HFFc6 (cell line): ENCODE results near the gene PSMB3. TPM values are rescaled to one million over a fixed set of nuclear protein-coding genes. Genes with fewer than 3 reads are reported as not detected.

Source experiments
- DNase-seq: peaks from one replicate; pipeline ENCODE4 v3.0.0-alpha.2; 2018
- H3K27ac Mint-ChIP-seq: 2 replicates; pipeline ENCODE4 v1.8.0; 2020; ENCODE audit warnings: mild to moderate bottlenecking, mixed read lengths
- H3K27me3 Mint-ChIP-seq: 2 replicates; pipeline ENCODE4 v1.8.0; 2021; ENCODE audit warnings: mild to moderate bottlenecking, moderate library complexity, mixed read lengths; ENCODE audit not compliant: insufficient read depth
- H3K36me3 Mint-ChIP-seq: 2 replicates; pipeline ENCODE4 v1.8.0; 2021; ENCODE audit warnings: low read depth, mixed read lengths
- H3K4me1 Mint-ChIP-seq: 2 replicates; pipeline ENCODE4 v1.8.0; 2020; ENCODE audit warnings: low read depth, mixed read lengths
- H3K4me3 Mint-ChIP-seq: 2 replicates; pipeline ENCODE4 v1.8.0; 2020; ENCODE audit warnings: mild to moderate bottlenecking, moderate library complexity, mixed read lengths
- H3K9me3 Mint-ChIP-seq: 2 replicates; pipeline ENCODE4 v1.8.0; 2020; ENCODE audit warnings: mild to moderate bottlenecking, mixed read lengths
- CTCF ChIP-seq: fragments of 200-600 bp; sonication (generic); IDR thresholded peaks from 2 replicates; pipeline ENCODE4 v1.5.0; 2021; ENCODE audit warnings: antibody characterized with exemption, mild to moderate bottlenecking
- total RNA-seq, 6 experiments: library from RNA; stranded (reverse); fragmentation: NEBNext Ultra II Directional; extraction: Animal tissue kit (Norgen Biotek cat#: 25700); gene quantifications; 2 replicates in 1 of 6; 3 replicates in 5 of 6; pipeline ENCODE4 v1.2.3, GENCODE V29; 2021

PSMB3 gene
- total RNA-seq, 6 experiments from 2014 or later: 232 to 273 (median 253) TPM

GRCh38 chr17:38751144-38751807 lies 1.3 kb upstream of the PSMB3 start:
- Mint-ChIP-seq H3K27me3 (peaks cover 5% of the 10 kb centered on the region), H3K9me3 (no peaks in the 10 kb centered on the region), H3K4me1 (peaks cover 37% of the 10 kb centered on the region), H3K36me3 (peaks cover 15% of the 10 kb centered on the region), H3K27ac (peak overlapping the region; percentile 90), H3K4me3 (peak overlapping the region; percentile 95)
- DNase-seq: no peak
- no peak for TF ChIP-seq CTCF

GRCh38 chr17:38751808-38752307 lies 683 bp upstream of the PSMB3 start:
- Mint-ChIP-seq H3K36me3 (peaks cover 15% of the 10 kb centered on the region), H3K27ac (peak overlapping the region; percentile 90)
- no peak for TF ChIP-seq CTCF

GRCh38 chr17:38753071-38753506 lies 548 bp downstream of the PSMB3 start:
- no peaks in the 10 kb centered on the region for H3K9me3 Mint-ChIP-seq
- TF ChIP-seq CTCF: no peak
- H3K4me3 Mint-ChIP-seq: peak overlapping the region; percentile 95
- peaks cover 5% of the 10 kb centered on the region for H3K27me3 Mint-ChIP-seq
- H3K27ac Mint-ChIP-seq: peak overlapping the region; percentile 90
- peaks cover 31% of the 10 kb centered on the region for H3K4me1 Mint-ChIP-seq
- H3K36me3 Mint-ChIP-seq: peaks cover 15% of the 10 kb centered on the region
- DNase-seq: no peak

More at GRCh38 chr17:38751808-38752307, 683 bp upstream of the PSMB3 start:
- Mint-ChIP-seq H3K27me3 (peaks cover 5% of the 10 kb centered on the region), H3K4me3 (peak overlapping the region; percentile 95), H3K4me1 (peaks cover 31% of the 10 kb centered on the region), H3K9me3 (no peaks in the 10 kb centered on the region)
- peak; percentile 67 for DNase-seq

- H3K4me1 Mint-ChIP-seq: no peaks in the 10 kb centered on the region
- peak; percentile 71 for TF ChIP-seq CTCF
- no peak overlapping the region for H3K4me3 Mint-ChIP-seq
- H3K27ac Mint-ChIP-seq: peak overlapping the region; percentile 12; the same call in 1 of the 2 replicates
- H3K36me3 Mint-ChIP-seq: peaks cover 42% of the 10 kb centered on the region
- no peaks in the 10 kb centered on the region; the same call in 1 of the 2 replicates for H3K27me3 Mint-ChIP-seq
- DNase-seq: peak; percentile 35
- no peaks in the 10 kb centered on the region for H3K9me3 Mint-ChIP-seq
Observed at GRCh38 chr17:38761612-38762011, 9.1 kb downstream of the PSMB3 start.

- Mint-ChIP-seq H3K36me3 (peaks cover 48% of the 10 kb centered on the region), H3K4me3 (no peak overlapping the region), H3K27me3 (no peaks in the 10 kb centered on the region; the same call in 1 of the 2 replicates), H3K27ac (peak overlapping the region; percentile 28; the same call in 1 of the 2 replicates), H3K9me3 (no peaks in the 10 kb centered on the region), H3K4me1 (no peaks in the 10 kb centered on the region)
- TF ChIP-seq CTCF: no peak
- no peak for DNase-seq
Observed at GRCh38 chr17:38762231-38762630, 9.7 kb downstream of the PSMB3 start.
